Sigmoid colon (tissue), 4 donors: ENCODE measurements around the gene FLNB.

Experiments used
- CTCF ChIP-seq, 4 experiments: fragments of 450-650 bp in 3 of 4; fragments of 200-600 bp in 1 of 4; IDR thresholded peaks; one replicate each; pipeline ENCODE4 v1.5.1; 2016 to 2019; ENCODE audit warnings: antibody characterized with exemption in 4 of 4, mild to moderate bottlenecking in 3 of 4, moderate library complexity in 2 of 4
- EP300 ChIP-seq, 4 donors: sonication (generic); formaldehyde crosslinking; IDR thresholded peaks; one replicate each; pipeline ENCODE4 v1.6.1; 2017; ENCODE audit warnings: antibody characterized with exemption in 4 of 4
- POLR2A ChIP-seq, 2 donors: fragments of 450-650 bp; IDR thresholded peaks; one replicate each; pipeline ENCODE4 v1.6.1; 2016; ENCODE audit warnings: antibody characterized with exemption in 2 of 2, mild to moderate bottlenecking in 2 of 2, moderate library complexity in 2 of 2
- POLR2AphosphoS5 ChIP-seq, 4 donors: sonication (generic); formaldehyde crosslinking; IDR thresholded peaks; one replicate each; pipeline ENCODE4 v1.6.1; 2017; ENCODE audit warnings: antibody characterized with exemption in 4 of 4

- TF ChIP-seq POLR2A (IDR thresholded peaks at IDR 0.05) (no peak), CTCF (IDR thresholded peaks at IDR 0.05) (no peak), EP300 (IDR thresholded peaks at IDR 0.05) (no peak), POLR2AphosphoS5 (IDR thresholded peaks at IDR 0.05) (no peak)
Measured at GRCh38 chr3:58106640-58107039, 98.4 kb downstream of the FLNB start.
